Forelimb muscle (tissue), 1 donor: ENCODE measurements around the gene FXR1. TPM values are rescaled to one million over a fixed set of nuclear protein-coding genes. Genes with fewer than 3 reads are reported as not detected.

Experiments used
- DNase-seq: peaks from one replicate; pipeline ENCODE4 v3.0.0-alpha.2; 2013; ENCODE audit warnings: low read depth
- polyA plus RNA-seq: library from polyadenylated mRNA; unstranded; fragments of 120-200 nt; gene quantifications from one replicate; pipeline ENCODE4 v1.2.1, GENCODE V29; 2013; ENCODE audit not compliant: insufficient read length

Gene FXR1
- polyA plus RNA-seq, 1 donor: 597 TPM

- DNase-seq: no peak
Measured at GRCh38 chr3:181007262-181007661, 94.8 kb downstream of the FXR1 start.

GRCh38 chr3:181008796-181009195, 96.3 kb downstream of the FXR1 start:
- DNase-seq: no peak

- DNase-seq: no peak
Measured at GRCh38 chr3:181009225-181009624, 96.8 kb downstream of the FXR1 start.

- no peak for DNase-seq
Measured at GRCh38 chr3:181017690-181018089, 105.2 kb downstream of the FXR1 start.

- no peak for DNase-seq
Measured at GRCh38 chr3:181025204-181025603, 112.7 kb downstream of the FXR1 start.

GRCh38 chr3:181030948-181031347, 118.5 kb downstream of the FXR1 start:
- no peak for DNase-seq

Other genes with a start within 250 kb of the FXR1 start
- gene CCDC39, start 233.2 kb upstream of the FXR1 start, polyA plus RNA-seq: 2.7 TPM
- 34.7 TPM for gene DNAJC19, start 77.1 kb downstream of the FXR1 start, polyA plus RNA-seq